ENCODE data around the gene FAM184A. TPM values are rescaled to one million over a fixed set of nuclear protein-coding genes. Genes with fewer than 3 reads are reported as not detected.

Gene FAM184A
- total RNA-seq, 3 donors from 2014 or later = 7.0 to 12.8 (median 7.5) TPM

DNA sequence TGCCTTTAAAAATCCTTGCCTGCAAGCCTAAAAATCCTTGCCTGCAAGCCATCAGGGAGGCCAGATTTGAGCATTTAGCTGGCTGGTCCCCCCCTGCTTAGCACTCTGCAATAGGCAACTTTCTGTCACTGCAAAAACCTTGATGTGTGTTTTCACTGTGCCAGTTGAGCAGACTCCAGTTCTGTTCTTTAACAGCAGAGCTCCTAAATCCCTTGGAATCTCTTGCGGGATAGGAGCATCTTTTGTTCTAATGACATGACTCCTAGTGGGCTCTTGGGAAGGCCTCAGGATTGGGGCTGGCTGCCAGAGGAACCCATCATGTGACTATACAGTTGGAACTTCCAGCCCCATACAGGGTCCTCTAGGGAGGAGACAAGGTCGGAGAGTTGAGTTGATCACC is 50.4 kb downstream of the FAM184A start:
- Histone ChIP-seq H3K36me3 (no peaks in the 10 kb centered on the region), H3K4me1 (no peaks in the 10 kb centered on the region), H3K27ac (no peak overlapping the region), H3K27me3 (no peaks in the 10 kb centered on the region), H3K4me3 (no peak overlapping the region), H3K9me3 (no peaks in the 10 kb centered on the region)
- no peak for DNase-seq (ENCODE audit: low spot score in 2 of 2)
- intact Hi-C loops (cut with DNase I; ENCODE audit: low total_unique reads) = loop anchor here (10.0 kb wide), 1 partner anchor 627 kb away; no protein-coding TSS in a partner anchor
- no peak for TF ChIP-seq POLR2A (IDR thresholded peaks at IDR 0.05)
- TF ChIP-seq POLR2AphosphoS5 (IDR thresholded peaks at IDR 0.05) = no peak
- TF ChIP-seq, protein P1, sequence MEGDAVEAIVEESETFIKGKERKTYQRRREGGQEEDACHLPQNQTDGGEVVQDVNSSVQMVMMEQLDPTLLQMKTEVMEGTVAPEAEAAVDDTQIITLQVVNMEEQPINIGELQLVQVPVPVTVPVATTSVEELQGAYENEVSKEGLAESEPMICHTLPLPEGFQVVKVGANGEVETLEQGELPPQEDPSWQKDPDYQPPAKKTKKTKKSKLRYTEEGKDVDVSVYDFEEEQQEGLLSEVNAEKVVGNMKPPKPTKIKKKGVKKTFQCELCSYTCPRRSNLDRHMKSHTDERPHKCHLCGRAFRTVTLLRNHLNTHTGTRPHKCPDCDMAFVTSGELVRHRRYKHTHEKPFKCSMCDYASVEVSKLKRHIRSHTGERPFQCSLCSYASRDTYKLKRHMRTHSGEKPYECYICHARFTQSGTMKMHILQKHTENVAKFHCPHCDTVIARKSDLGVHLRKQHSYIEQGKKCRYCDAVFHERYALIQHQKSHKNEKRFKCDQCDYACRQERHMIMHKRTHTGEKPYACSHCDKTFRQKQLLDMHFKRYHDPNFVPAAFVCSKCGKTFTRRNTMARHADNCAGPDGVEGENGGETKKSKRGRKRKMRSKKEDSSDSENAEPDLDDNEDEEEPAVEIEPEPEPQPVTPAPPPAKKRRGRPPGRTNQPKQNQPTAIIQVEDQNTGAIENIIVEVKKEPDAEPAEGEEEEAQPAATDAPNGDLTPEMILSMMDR (IDR thresholded peaks at IDR 0.05) = no peak

DNA sequence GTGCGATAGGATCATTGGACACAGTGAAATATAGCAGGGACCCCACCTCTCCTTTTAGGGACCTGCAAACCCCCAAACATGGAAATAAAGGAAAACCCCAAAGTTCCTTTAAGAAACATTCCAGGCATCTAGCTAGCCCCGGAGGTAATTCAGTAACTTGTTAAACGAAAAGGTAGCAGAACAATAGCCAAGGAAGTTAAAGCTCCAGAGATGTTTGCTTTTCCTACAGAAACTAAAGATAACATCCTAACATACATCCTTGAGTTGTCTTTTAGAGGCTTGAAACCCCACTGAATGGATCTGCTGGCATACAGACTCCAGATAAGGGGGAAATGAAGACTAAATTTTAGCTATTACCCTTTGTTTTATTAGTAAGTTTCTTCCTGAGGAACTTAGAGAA is 51.0 kb downstream of the FAM184A start:
- Histone ChIP-seq H3K36me3 (no peaks in the 10 kb centered on the region), H3K9me3 (no peaks in the 10 kb centered on the region), H3K4me3 (no peak overlapping the region), H3K27ac (no peak overlapping the region), H3K27me3 (no peaks in the 10 kb centered on the region), H3K4me1 (no peaks in the 10 kb centered on the region)
- intact Hi-C loops (cut with DNase I; ENCODE audit: low total_unique reads) = loop anchor here (10.0 kb wide), 1 partner anchor 627 kb away; no protein-coding TSS in a partner anchor
- TF ChIP-seq, protein P1 (IDR thresholded peaks at IDR 0.05) = no peak
- TF ChIP-seq POLR2AphosphoS5 (IDR thresholded peaks at IDR 0.05) (no peak), POLR2A (IDR thresholded peaks at IDR 0.05) (no peak)
- no peak for DNase-seq (ENCODE audit: low spot score in 2 of 2)

DNA sequence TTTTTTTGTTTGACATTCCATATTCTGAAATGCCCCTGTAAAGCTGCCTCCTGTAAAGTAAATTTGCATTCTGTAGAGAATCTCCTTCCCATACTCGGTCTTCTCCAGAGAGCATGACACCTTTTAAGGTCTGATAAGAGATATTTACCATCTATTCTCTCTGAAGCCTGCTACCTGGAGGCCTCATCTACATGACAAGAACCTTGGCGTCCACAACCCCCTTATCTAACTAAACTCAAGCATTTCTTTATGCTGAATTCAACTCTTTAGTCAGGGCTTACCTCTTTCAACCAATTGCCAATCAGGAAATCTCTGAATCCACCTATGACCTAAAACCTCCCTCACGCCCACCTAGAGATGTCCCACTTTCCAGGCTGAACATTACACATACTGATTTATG is 51.6 kb downstream of the FAM184A start:
- Histone ChIP-seq H3K36me3 (no peaks in the 10 kb centered on the region), H3K27me3 (no peaks in the 10 kb centered on the region), H3K9me3 (no peaks in the 10 kb centered on the region), H3K4me1 (no peaks in the 10 kb centered on the region), H3K4me3 (no peak overlapping the region), H3K27ac (no peak overlapping the region)
- intact Hi-C loops (cut with DNase I; ENCODE audit: low total_unique reads) = loop anchor here (10.0 kb wide), 1 partner anchor 628 kb away; no protein-coding TSS in a partner anchor
- no peak for DNase-seq (ENCODE audit: low spot score in 2 of 2)
- TF ChIP-seq POLR2AphosphoS5 (IDR thresholded peaks at IDR 0.05) (no peak), POLR2A (IDR thresholded peaks at IDR 0.05) (no peak)
- TF ChIP-seq, protein P1 (IDR thresholded peaks at IDR 0.05) = no peak

DNA sequence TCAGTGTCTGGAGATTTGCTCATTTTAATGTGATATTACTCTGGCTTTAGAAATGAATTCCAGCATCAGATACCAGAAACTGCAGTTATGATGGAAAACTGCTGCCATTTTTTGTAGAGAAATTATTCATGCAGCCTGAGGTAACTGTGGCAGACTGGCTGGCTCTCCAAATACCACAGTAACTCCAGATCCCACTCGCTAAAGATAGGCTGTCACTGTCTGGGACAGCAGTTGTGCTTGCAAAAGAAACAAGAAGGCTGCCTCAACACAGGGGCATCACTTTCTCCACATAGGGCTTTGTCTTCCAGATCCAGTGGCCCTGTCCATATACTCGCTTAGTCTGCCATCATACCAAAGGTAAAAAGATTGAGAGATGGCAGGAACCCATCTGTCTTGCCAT is 52.7 kb downstream of the FAM184A start:
- TF ChIP-seq POLR2AphosphoS5 (IDR thresholded peaks at IDR 0.05) = no peak
- TF ChIP-seq POLR2A (IDR thresholded peaks at IDR 0.05) = no peak
- intact Hi-C loops (cut with DNase I; ENCODE audit: low total_unique reads) = loop anchor here (10.0 kb wide), 1 partner anchor 629 kb away; no protein-coding TSS in a partner anchor
- Histone ChIP-seq H3K27me3 (no peaks in the 10 kb centered on the region), H3K27ac (no peak overlapping the region), H3K9me3 (no peaks in the 10 kb centered on the region), H3K36me3 (no peaks in the 10 kb centered on the region), H3K4me3 (no peak overlapping the region), H3K4me1 (no peaks in the 10 kb centered on the region)
- DNase-seq (ENCODE audit: low spot score in 2 of 2) = no peak

DNA sequence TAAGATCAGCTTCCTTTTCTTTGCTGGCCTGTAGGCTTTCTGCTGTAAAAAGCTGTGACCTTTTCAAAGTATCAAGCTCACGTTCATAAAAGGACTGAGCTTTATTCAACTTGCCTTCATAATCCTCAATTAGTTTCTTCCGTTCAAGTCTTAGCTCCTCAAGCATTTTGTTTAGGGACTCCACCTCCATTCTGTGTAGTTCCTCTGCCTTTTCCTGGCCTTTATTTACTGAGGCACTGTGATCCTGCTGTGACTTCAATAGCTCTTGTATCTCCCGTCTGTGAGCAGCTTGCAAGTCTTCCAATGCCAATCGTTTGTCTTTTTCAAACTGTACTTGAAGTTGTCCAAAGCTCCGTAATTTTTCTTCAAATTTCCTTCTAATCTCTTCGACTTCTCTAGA is 54.4 kb downstream of the FAM184A start:
- TF ChIP-seq POLR2AphosphoS5 (IDR thresholded peaks at IDR 0.05) = no peak
- no peak for TF ChIP-seq POLR2A (IDR thresholded peaks at IDR 0.05)
- TF ChIP-seq, protein P1 (IDR thresholded peaks at IDR 0.05) = no peak
- DNase-seq (ENCODE audit: low spot score in 2 of 2) = no peak
- Histone ChIP-seq H3K27ac (no peak overlapping the region), H3K27me3 (no peaks in the 10 kb centered on the region), H3K9me3 (no peaks in the 10 kb centered on the region), H3K4me1 (no peaks in the 10 kb centered on the region), H3K36me3 (no peaks in the 10 kb centered on the region), H3K4me3 (no peak overlapping the region)
- intact Hi-C loops (cut with DNase I; ENCODE audit: low total_unique reads) = loop anchor here (10.0 kb wide), 1 partner anchor 631 kb away; no protein-coding TSS in a partner anchor

Measured in breast epithelium (tissue), 4 donors.